ENCODE results near the gene HS1BP3. TPM values are rescaled to one million over a fixed set of nuclear protein-coding genes. Genes with fewer than 3 reads are reported as not detected.
A peak's percentile ranks its signal among the peaks of the same experiment; 100 is the strongest.

HS1BP3 gene
- total RNA-seq, 1 experiment from 2014 or later, result 19.6 TPM

DNA sequence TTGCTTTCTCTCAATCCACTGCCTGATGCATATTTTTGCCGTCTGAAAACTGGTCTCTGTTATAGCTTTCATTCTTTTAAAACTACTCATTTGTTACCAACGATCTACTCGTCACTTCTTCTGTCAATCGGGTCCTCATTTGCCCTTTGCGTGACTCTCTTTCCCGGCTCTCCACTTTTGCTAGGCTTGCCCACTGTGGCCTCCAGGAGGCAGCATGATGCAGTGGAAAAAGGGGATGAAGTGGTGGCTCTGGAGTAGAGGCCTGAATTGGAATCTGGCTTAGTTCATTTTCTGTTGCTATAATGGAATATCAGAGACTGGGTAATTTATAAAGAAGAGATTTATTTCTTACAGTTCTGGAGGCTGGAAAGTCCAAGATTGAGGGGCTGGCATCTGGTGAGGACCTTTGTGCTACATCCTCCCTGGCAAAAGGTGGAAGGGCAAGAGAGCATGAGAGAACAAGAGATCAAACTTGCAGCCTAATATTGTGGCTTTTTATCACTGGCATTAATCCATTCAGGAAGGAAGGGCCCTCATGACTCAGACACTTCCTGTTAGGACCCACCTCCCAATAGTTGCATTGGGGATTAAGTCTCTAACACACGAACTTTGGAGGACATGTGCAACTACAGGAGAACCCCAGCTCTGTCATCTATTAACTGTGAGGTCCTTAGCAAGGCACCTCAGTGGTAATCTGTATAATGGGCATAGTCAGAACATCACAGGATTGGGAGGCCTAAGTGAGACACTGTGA is 31.4 kb upstream of the HS1BP3 start:
- no peak overlapping the region for H3K4me3 ChIP-seq (ENCODE audit: low read length)
- H4K20me1 ChIP-seq (ENCODE audit: low read length), result no peaks in the 10 kb centered on the region
- no peaks in the 10 kb centered on the region for H3K9me3 ChIP-seq (ENCODE audit: low read length)
- no peak overlapping the region for H2AFZ ChIP-seq (ENCODE audit: low read length)
- DNase-seq (no peak), ATAC-seq (no peak)
- no peak overlapping the region for H3K9ac ChIP-seq (ENCODE audit: low read length)
- H3K36me3 ChIP-seq (ENCODE audit: low read depth, low read length), result no peaks in the 10 kb centered on the region
- no peak overlapping the region for H3K27ac ChIP-seq (ENCODE audit: low read length)
- no TSS peak for BruUV-seq (replicated peaks)
- H3K27me3 ChIP-seq (ENCODE audit: low read length), result peaks cover 53% of the 10 kb centered on the region
- intact Hi-C loops (cut with micrococcal nuclease), result no loop called here
- no peaks in the 10 kb centered on the region for H3K4me1 ChIP-seq (ENCODE audit: insufficient read depth, low read length)
- POLR2A ChIA-PET (ENCODE audit: unreplicated experiment), result no interaction called here
- no peaks in the 10 kb centered on the region for H3K9me2 ChIP-seq (replicated peaks; ENCODE audit: low read length)
- TF ChIP-seq, protein P1, sequence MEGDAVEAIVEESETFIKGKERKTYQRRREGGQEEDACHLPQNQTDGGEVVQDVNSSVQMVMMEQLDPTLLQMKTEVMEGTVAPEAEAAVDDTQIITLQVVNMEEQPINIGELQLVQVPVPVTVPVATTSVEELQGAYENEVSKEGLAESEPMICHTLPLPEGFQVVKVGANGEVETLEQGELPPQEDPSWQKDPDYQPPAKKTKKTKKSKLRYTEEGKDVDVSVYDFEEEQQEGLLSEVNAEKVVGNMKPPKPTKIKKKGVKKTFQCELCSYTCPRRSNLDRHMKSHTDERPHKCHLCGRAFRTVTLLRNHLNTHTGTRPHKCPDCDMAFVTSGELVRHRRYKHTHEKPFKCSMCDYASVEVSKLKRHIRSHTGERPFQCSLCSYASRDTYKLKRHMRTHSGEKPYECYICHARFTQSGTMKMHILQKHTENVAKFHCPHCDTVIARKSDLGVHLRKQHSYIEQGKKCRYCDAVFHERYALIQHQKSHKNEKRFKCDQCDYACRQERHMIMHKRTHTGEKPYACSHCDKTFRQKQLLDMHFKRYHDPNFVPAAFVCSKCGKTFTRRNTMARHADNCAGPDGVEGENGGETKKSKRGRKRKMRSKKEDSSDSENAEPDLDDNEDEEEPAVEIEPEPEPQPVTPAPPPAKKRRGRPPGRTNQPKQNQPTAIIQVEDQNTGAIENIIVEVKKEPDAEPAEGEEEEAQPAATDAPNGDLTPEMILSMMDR (conservative IDR thresholded peaks at IDR 0.05; ENCODE audit: low read depth, low read length), result peak; percentile 62
- TF ChIP-seq EZH2 (IDR thresholded peaks at IDR 0.05; ENCODE audit: low read length, unreplicated experiment), result no peak
- CTCF ChIA-PET, result no interaction called here
- no peaks in the 10 kb centered on the region for H3K79me2 ChIP-seq (ENCODE audit: low read length)
- H3K4me2 ChIP-seq (ENCODE audit: low read length), result no peak overlapping the region
- no peaks in the 10 kb centered on the region for H3F3A ChIP-seq (ENCODE audit: low read length, unreplicated experiment)

GRCh38 chr2:20680744-20681375 is 30.0 kb upstream of the HS1BP3 start:
- Histone ChIP-seq H2AFZ (ENCODE audit: low read length) (no peak overlapping the region), H3K27me3 (ENCODE audit: low read length) (peaks cover 52% of the 10 kb centered on the region), H3K4me2 (ENCODE audit: low read length) (no peak overlapping the region), H3K79me2 (ENCODE audit: low read length) (no peaks in the 10 kb centered on the region), H3K9ac (ENCODE audit: low read length) (no peak overlapping the region), H3K36me3 (ENCODE audit: low read depth, low read length) (no peaks in the 10 kb centered on the region), H3K4me3 (ENCODE audit: low read length) (no peak overlapping the region), H3K4me1 (ENCODE audit: insufficient read depth, low read length) (no peaks in the 10 kb centered on the region), H4K20me1 (ENCODE audit: low read length) (no peaks in the 10 kb centered on the region), H3K27ac (ENCODE audit: low read length) (no peak overlapping the region), H3K9me3 (ENCODE audit: low read length) (no peaks in the 10 kb centered on the region), H3F3A (ENCODE audit: low read length, unreplicated experiment) (no peaks in the 10 kb centered on the region), H3K9me2 (replicated peaks; ENCODE audit: low read length) (no peaks in the 10 kb centered on the region)
- TF ChIP-seq, protein P1 (conservative IDR thresholded peaks at IDR 0.05; ENCODE audit: low read depth, low read length), result no peak
- TF ChIP-seq EZH2phosphoT487 (IDR thresholded peaks at IDR 0.05; ENCODE audit: borderline replicate concordance, low read length), result no peak
- TF ChIP-seq EZH2 (IDR thresholded peaks at IDR 0.05; ENCODE audit: low read length, unreplicated experiment), result no peak
- ATAC-seq (no peak), DNase-seq (no peak)
- ChIA-PET CTCF (no interaction called here), POLR2A (ENCODE audit: unreplicated experiment) (no interaction called here)
- no TSS peak for BruUV-seq (replicated peaks)
- intact Hi-C loops (cut with micrococcal nuclease), result no loop called here

- peaks cover 34% of the 10 kb centered on the region for H3K27me3 ChIP-seq (ENCODE audit: low read length)
- ChIA-PET CTCF (no interaction called here), POLR2A (ENCODE audit: unreplicated experiment) (no interaction called here)
- no peaks in the 10 kb centered on the region for H3K9me3 ChIP-seq (ENCODE audit: low read length)
- no peaks in the 10 kb centered on the region for H3K9me2 ChIP-seq (replicated peaks; ENCODE audit: low read length)
- no peaks in the 10 kb centered on the region for H3K79me2 ChIP-seq (ENCODE audit: low read length)
- no peaks in the 10 kb centered on the region for H4K20me1 ChIP-seq (ENCODE audit: low read length)
- ATAC-seq (no peak), DNase-seq (no peak)
- H3K9ac ChIP-seq (ENCODE audit: low read length), result no peak overlapping the region
- peaks cover 9% of the 10 kb centered on the region for H3K4me1 ChIP-seq (ENCODE audit: insufficient read depth, low read length)
- BruUV-seq (replicated peaks), result no TSS peak
- H3K36me3 ChIP-seq (ENCODE audit: low read depth, low read length), result no peaks in the 10 kb centered on the region
- no peak overlapping the region for H3K4me3 ChIP-seq (ENCODE audit: low read length)
- intact Hi-C loops (cut with micrococcal nuclease), result no loop called here
- no peak overlapping the region for H2AFZ ChIP-seq (ENCODE audit: low read length)
- H3K27ac ChIP-seq (ENCODE audit: low read length), result no peak overlapping the region
- no peak overlapping the region for H3K4me2 ChIP-seq (ENCODE audit: low read length)
- TF ChIP-seq EZH2phosphoT487 (IDR thresholded peaks at IDR 0.05; ENCODE audit: borderline replicate concordance, low read length) (no peak), EZH2 (IDR thresholded peaks at IDR 0.05; ENCODE audit: low read length, unreplicated experiment) (no peak)
- TF ChIP-seq, protein P1 (conservative IDR thresholded peaks at IDR 0.05; ENCODE audit: low read depth, low read length), result no peak
- no peaks in the 10 kb centered on the region for H3F3A ChIP-seq (ENCODE audit: low read length, unreplicated experiment)
Observed at GRCh38 chr2:20678780-20679179, 27.9 kb upstream of the HS1BP3 start.

All from PC-3 (cell line).